H1 (cell line): Measurements from ENCODE around the gene FBXO17. TPM values are rescaled to one million over a fixed set of nuclear protein-coding genes. Genes with fewer than 3 reads are reported as not detected.

Experiments used
- ASH2L ChIP-seq: fragments of 200-600, 300-600 bp; sonication (generic); IDR thresholded peaks from one replicate; pipeline ENCODE4 v1.7.1; 2017; ENCODE audit warnings: low read length
- CEBPB ChIP-seq: IDR thresholded peaks from 2 replicates; pipeline ENCODE4 v1.6.1; 2012; ENCODE audit warnings: low read depth, low read length
- GABPA ChIP-seq: IDR thresholded peaks from 2 replicates; pipeline ENCODE4 v1.6.1; 2011; ENCODE audit warnings: mild to moderate bottlenecking, low read length, moderate library complexity, borderline replicate concordance; ENCODE audit not compliant: insufficient read depth
- HDAC2 ChIP-seq, 2 experiments: fragments of 300-600 bp in 1 of 2; sonication (generic) in 1 of 2; IDR thresholded peaks; 2 replicates each; pipeline ENCODE4 v1.6.1; 2011 to 2012; ENCODE audit warnings: low read depth in 2 of 2, low read length in 2 of 2, mild to moderate bottlenecking in 2 of 2, moderate library complexity in 2 of 2, borderline replicate concordance in 1 of 2, inconsistent platforms in 1 of 2
- KDM1A ChIP-seq: fragments of 200-600, 300-600 bp; sonication (generic); IDR thresholded peaks from 2 replicates; pipeline ENCODE4 v1.7.1; 2016; ENCODE audit warnings: mild to moderate bottlenecking, low read length, borderline replicate concordance
- NANOG ChIP-seq: IDR thresholded peaks from 2 replicates; pipeline ENCODE4 v1.6.1; 2011; ENCODE audit warnings: low read length, low read depth, mild to moderate bottlenecking, inconsistent platforms; ENCODE audit not compliant: insufficient read depth, poor library complexity, severe bottlenecking
- RBBP5 ChIP-seq: IDR thresholded peaks from 2 replicates; pipeline ENCODE4 v1.7.1; 2012; ENCODE audit warnings: low read depth, mild to moderate bottlenecking, inconsistent platforms, low read length, moderate library complexity, borderline replicate concordance
- SP4 ChIP-seq: IDR thresholded peaks from 2 replicates; pipeline ENCODE4 v1.6.1; 2012; ENCODE audit warnings: low read length, inconsistent platforms
- YY1 ChIP-seq: IDR thresholded peaks from 2 replicates; pipeline ENCODE4 v1.6.1; 2011; ENCODE audit warnings: low read depth, mild to moderate bottlenecking, low read length
- polyA plus RNA-seq, 7 experiments: library from polyadenylated mRNA; depleted of rRNA in 3 of 7; stranded (reverse) in 5 of 7; unstranded in 2 of 7; fragments of >200 nt in 5 of 7; fragments of 200-250 nt in 2 of 7; gene quantifications; 1 replicate in 5 of 7; 2 replicates in 1 of 7; 4 replicates in 1 of 7; pipeline versions ENCODE4 v1.2.1 to v1.2.3, GENCODE V29; 2011 to 2013; ENCODE audit warnings: missing spikeins in 2 of 7, mixed read lengths in 2 of 7
- total RNA-seq: library from RNA; stranded (reverse); fragmentation: NEBNext Ultra II Directional; extraction: Animal tissue kit (Norgen Biotek cat#: 25700); gene quantifications from 2 replicates; pipeline ENCODE4 v1.2.1, GENCODE V29; 2021
- TF ChIP-seq, protein P1 (sequence below): fragments of 300-600 bp; sonication (generic); IDR thresholded peaks from 2 replicates; pipeline ENCODE4 v1.7.1; 2012; ENCODE audit warnings: low read length, moderate library complexity, mild to moderate bottlenecking, inconsistent platforms; ENCODE audit not compliant: insufficient replicate concordance

FBXO17 gene
- total and polyA plus RNA-seq, 2 of the 8 experiments (the other 6 are each of a cell fraction or from before 2014, with no cell fraction given) = 11.7 to 15.3 TPM

DNA sequence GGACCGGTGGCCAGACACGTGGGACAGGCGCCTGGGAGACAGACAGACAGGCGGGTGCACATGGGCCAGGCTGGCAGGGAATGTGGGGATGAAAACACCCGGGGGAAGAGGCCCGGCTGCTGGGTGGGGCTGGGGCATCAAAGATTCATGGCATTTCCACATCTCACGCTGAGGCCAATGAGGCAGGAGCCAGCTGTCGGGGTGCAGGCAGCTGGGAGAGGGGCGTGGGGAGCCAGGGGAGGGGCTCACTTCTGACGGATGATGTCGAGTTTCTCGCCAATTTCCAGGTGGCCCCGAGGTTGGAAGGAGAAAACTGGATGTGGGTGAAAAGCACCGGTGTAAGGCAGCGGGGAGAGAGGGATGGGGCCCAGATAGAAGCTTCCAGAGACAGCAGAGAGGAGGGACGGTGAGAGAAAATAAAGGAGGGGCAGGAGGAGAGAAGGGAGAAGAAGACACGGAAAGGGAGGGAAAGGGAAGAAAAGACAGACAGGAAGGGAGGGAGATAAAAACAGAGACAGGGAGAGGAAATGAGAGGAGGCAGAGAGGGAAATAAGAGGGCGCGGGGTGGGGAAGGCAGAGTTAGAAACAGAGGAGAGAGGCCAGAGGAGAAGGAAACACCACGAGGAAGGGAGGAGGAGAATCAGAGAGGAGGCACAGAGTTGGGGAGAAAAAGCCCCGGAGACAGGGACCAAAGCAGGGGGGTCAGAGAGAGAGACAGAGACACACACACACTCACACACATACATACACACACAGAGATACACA lies 55.5 kb downstream of the FBXO17 start (continued):
- TF ChIP-seq, protein P1, sequence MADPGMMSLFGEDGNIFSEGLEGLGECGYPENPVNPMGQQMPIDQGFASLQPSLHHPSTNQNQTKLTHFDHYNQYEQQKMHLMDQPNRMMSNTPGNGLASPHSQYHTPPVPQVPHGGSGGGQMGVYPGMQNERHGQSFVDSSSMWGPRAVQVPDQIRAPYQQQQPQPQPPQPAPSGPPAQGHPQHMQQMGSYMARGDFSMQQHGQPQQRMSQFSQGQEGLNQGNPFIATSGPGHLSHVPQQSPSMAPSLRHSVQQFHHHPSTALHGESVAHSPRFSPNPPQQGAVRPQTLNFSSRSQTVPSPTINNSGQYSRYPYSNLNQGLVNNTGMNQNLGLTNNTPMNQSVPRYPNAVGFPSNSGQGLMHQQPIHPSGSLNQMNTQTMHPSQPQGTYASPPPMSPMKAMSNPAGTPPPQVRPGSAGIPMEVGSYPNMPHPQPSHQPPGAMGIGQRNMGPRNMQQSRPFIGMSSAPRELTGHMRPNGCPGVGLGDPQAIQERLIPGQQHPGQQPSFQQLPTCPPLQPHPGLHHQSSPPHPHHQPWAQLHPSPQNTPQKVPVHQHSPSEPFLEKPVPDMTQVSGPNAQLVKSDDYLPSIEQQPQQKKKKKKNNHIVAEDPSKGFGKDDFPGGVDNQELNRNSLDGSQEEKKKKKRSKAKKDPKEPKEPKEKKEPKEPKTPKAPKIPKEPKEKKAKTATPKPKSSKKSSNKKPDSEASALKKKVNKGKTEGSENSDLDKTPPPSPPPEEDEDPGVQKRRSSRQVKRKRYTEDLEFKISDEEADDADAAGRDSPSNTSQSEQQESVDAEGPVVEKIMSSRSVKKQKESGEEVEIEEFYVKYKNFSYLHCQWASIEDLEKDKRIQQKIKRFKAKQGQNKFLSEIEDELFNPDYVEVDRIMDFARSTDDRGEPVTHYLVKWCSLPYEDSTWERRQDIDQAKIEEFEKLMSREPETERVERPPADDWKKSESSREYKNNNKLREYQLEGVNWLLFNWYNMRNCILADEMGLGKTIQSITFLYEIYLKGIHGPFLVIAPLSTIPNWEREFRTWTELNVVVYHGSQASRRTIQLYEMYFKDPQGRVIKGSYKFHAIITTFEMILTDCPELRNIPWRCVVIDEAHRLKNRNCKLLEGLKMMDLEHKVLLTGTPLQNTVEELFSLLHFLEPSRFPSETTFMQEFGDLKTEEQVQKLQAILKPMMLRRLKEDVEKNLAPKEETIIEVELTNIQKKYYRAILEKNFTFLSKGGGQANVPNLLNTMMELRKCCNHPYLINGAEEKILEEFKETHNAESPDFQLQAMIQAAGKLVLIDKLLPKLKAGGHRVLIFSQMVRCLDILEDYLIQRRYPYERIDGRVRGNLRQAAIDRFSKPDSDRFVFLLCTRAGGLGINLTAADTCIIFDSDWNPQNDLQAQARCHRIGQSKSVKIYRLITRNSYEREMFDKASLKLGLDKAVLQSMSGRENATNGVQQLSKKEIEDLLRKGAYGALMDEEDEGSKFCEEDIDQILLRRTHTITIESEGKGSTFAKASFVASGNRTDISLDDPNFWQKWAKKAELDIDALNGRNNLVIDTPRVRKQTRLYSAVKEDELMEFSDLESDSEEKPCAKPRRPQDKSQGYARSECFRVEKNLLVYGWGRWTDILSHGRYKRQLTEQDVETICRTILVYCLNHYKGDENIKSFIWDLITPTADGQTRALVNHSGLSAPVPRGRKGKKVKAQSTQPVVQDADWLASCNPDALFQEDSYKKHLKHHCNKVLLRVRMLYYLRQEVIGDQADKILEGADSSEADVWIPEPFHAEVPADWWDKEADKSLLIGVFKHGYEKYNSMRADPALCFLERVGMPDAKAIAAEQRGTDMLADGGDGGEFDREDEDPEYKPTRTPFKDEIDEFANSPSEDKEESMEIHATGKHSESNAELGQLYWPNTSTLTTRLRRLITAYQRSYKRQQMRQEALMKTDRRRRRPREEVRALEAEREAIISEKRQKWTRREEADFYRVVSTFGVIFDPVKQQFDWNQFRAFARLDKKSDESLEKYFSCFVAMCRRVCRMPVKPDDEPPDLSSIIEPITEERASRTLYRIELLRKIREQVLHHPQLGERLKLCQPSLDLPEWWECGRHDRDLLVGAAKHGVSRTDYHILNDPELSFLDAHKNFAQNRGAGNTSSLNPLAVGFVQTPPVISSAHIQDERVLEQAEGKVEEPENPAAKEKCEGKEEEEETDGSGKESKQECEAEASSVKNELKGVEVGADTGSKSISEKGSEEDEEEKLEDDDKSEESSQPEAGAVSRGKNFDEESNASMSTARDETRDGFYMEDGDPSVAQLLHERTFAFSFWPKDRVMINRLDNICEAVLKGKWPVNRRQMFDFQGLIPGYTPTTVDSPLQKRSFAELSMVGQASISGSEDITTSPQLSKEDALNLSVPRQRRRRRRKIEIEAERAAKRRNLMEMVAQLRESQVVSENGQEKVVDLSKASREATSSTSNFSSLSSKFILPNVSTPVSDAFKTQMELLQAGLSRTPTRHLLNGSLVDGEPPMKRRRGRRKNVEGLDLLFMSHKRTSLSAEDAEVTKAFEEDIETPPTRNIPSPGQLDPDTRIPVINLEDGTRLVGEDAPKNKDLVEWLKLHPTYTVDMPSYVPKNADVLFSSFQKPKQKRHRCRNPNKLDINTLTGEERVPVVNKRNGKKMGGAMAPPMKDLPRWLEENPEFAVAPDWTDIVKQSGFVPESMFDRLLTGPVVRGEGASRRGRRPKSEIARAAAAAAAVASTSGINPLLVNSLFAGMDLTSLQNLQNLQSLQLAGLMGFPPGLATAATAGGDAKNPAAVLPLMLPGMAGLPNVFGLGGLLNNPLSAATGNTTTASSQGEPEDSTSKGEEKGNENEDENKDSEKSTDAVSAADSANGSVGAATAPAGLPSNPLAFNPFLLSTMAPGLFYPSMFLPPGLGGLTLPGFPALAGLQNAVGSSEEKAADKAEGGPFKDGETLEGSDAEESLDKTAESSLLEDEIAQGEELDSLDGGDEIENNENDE = no peak
- TF ChIP-seq HDAC2 (IDR thresholded peaks at IDR 0.05; ENCODE audit: borderline replicate concordance in 1 of 2, low read depth in 2 of 2, low read length in 2 of 2) (no peak), CEBPB (no peak), KDM1A (no peak), GABPA (no peak), YY1 (no peak), RBBP5 (no peak), ASH2L (no peak), SP4 (no peak), NANOG (no peak)
